ENCODE data around the gene CHSY3.

GRCh38 chr5:130011986-130012385 lies 107.7 kb downstream of the CHSY3 start:
- TF ChIP-seq CTCF (IDR thresholded peaks at IDR 0.05; ENCODE audit: insufficient read depth, low read depth, low read length): no peak
- TF ChIP-seq EZH2 (IDR thresholded peaks at IDR 0.05; ENCODE audit: insufficient read depth, low read length): no peak
